BJ (cell line): ENCODE results near the gene CASKIN2. TPM values are rescaled to one million over a fixed set of nuclear protein-coding genes. Genes with fewer than 3 reads are reported as not detected.
"Not testable (repeated sequence)": the region's sequence is repeated elsewhere in the genome, so short reads cannot be mapped to it uniquely, and the experiment has no call there.

Experiments
- CTCF ChIA-PET: fragments of 350-600 bp; formaldehyde crosslinking; extraction: SDS; loops from one replicate; lab custom pipeline; 2021; ENCODE audit warnings: antibody characterized with exemption, inconsistent platforms; lab: Yijun Ruan, JAX
- POLR2A ChIA-PET: fragments of 300-600 bp; sonication (Branson Sonifier 250); formaldehyde crosslinking; extraction: SDS; loops from one replicate; lab custom pipeline; 2021; ENCODE audit warnings: antibody characterized with exemption; lab: Charles Lee
- DNase-seq: peaks from one replicate; pipeline ENCODE4 v3.0.0-alpha.2; 2011; ENCODE audit warnings: low read depth
- H3K27me3 ChIP-seq: 2 replicates; pipeline ENCODE4 v1.6.0; 2011; ENCODE audit warnings: low read length; ENCODE audit not compliant: control insufficient read depth, insufficient read depth
- H3K36me3 ChIP-seq: 2 replicates; pipeline ENCODE4 v1.5.1; 2011; ENCODE audit warnings: low read length; ENCODE audit not compliant: control insufficient read depth, insufficient read depth
- H3K4me3 ChIP-seq: 2 replicates; pipeline ENCODE4 v1.5.1; 2011; ENCODE audit warnings: low read depth, mild to moderate bottlenecking, control low read depth, low read length
- CTCF ChIP-seq: IDR thresholded peaks from 2 replicates; pipeline ENCODE4 v1.5.1; 2011; ENCODE audit warnings: low read depth, mild to moderate bottlenecking, control low read depth, inconsistent platforms, low read length, moderate library complexity; ENCODE audit not compliant: insufficient read depth
- polyA plus RNA-seq: library from polyadenylated mRNA; depleted of rRNA; stranded (reverse); fragments of >200 nt; gene quantifications from 2 replicates; pipeline ENCODE4 v1.2.3, GENCODE V29; 2011

The CASKIN2 gene
- polyA plus RNA-seq, 1 experiment, result 4.8 TPM

GRCh38 chr17:75521290-75521689 lies 6.0 kb upstream of the CASKIN2 start:
- ChIA-PET POLR2A (no interaction called here), CTCF (interaction anchor here (1.0 to 1.2 kb wide), 2 partner anchors 96 to 226 kb away, joined by 3 read pairs; no protein-coding TSS in a partner anchor)
- Histone ChIP-seq H3K36me3 (no peaks in the 10 kb centered on the region; the same call in 1 of the 2 replicates), H3K27me3 (peaks cover 1% of the 10 kb centered on the region; the same call in 1 of the 2 replicates), H3K4me3 (no peak overlapping the region)
- no peak for TF ChIP-seq CTCF
- DNase-seq, result no peak

GRCh38 chr17:75520413-75520812 lies 5.1 kb upstream of the CASKIN2 start:
- H3K27me3 ChIP-seq, H3K36me3 ChIP-seq, DNase-seq, POLR2A ChIA-PET, H3K4me3 ChIP-seq: not testable (repeated sequence)
- CTCF ChIA-PET, result interaction anchor here (1.0 to 2.1 kb wide), 2 partner anchors 95 to 113 kb away, joined by 3 to 4 read pairs; partner anchors contain the start of gene SMIM5

GRCh38 chr17:75518983-75519537 lies 3.7 kb upstream of the CASKIN2 start:
- ChIA-PET POLR2A (no interaction called here), CTCF (interaction anchor here (0.6 to 2.1 kb wide), 4 partner anchors 10 to 114 kb away, joined by 3 to 4 read pairs (median 3); partner anchors contain the start of gene SMIM5)
- H3K36me3 ChIP-seq, result no peaks in the 10 kb centered on the region; the same call in 1 of the 2 replicates
- H3K4me3 ChIP-seq, result no peak overlapping the region
- no peaks in the 10 kb centered on the region for H3K27me3 ChIP-seq
- no peak for DNase-seq
- no peak for TF ChIP-seq CTCF

- Histone ChIP-seq H3K4me3 (no peak overlapping the region), H3K36me3 (no peaks in the 10 kb centered on the region; the same call in 1 of the 2 replicates), H3K27me3 (no peaks in the 10 kb centered on the region)
- no peak for DNase-seq
- CTCF ChIA-PET, result interaction anchor here (0.6 to 2.1 kb wide), 3 partner anchors 9 to 115 kb away, joined by 3 to 4 read pairs (median 3); partner anchors contain the start of gene SMIM5
- POLR2A ChIA-PET, result no interaction called here
- TF ChIP-seq CTCF, result no peak
Observed at GRCh38 chr17:75518201-75518600, 2.9 kb upstream of the CASKIN2 start.

- Histone ChIP-seq H3K27me3 (no peaks in the 10 kb centered on the region), H3K36me3 (no peaks in the 10 kb centered on the region; the same call in 1 of the 2 replicates), H3K4me3 (peak overlapping the region; percentile 83)
- ChIA-PET POLR2A (no interaction called here), CTCF (interaction anchor here (0.8 to 1.8 kb wide), 7 partner anchors 10 to 94 kb away, joined by 3 to 25 read pairs (median 4); no protein-coding TSS in a partner anchor)
- no peak for TF ChIP-seq CTCF
- no peak for DNase-seq
Observed at GRCh38 chr17:75517297-75517865, 2.0 kb upstream of the CASKIN2 start.
